Measurements from ENCODE around the gene FASTK. TPM values are rescaled to one million over a fixed set of nuclear protein-coding genes. Genes with fewer than 3 reads are reported as not detected.

The FASTK gene
- total RNA-seq, 6 experiments from 2014 or later, result 83.8 to 97.0 (median 92.4) TPM

GRCh38 chr7:151056666-151057505 lies 23.7 kb downstream of the FASTK start:
- H3K27me3 Mint-ChIP-seq (ENCODE audit: insufficient read depth), result no peaks in the 10 kb centered on the region; the same call in 1 of the 2 replicates
- H3K36me3 Mint-ChIP-seq (ENCODE audit: low read depth), result no peaks in the 10 kb centered on the region; the same call in 1 of the 2 replicates
- DNase-seq, result no peak
- H3K4me3 Mint-ChIP-seq, result peak overlapping the region; percentile 97
- no peaks in the 10 kb centered on the region for H3K9me3 Mint-ChIP-seq
- H3K27ac Mint-ChIP-seq, result peak overlapping the region; percentile 60
- no peak for TF ChIP-seq CTCF (IDR thresholded peaks at IDR 0.05)
- H3K4me1 Mint-ChIP-seq (ENCODE audit: low read depth), result peaks cover 42% of the 10 kb centered on the region

- no peaks in the 10 kb centered on the region; the same call in 1 of the 2 replicates for H3K36me3 Mint-ChIP-seq (ENCODE audit: low read depth)
- no peak for DNase-seq
- H3K9me3 Mint-ChIP-seq, result no peaks in the 10 kb centered on the region
- no peak for TF ChIP-seq CTCF (IDR thresholded peaks at IDR 0.05)
- no peak overlapping the region for H3K27ac Mint-ChIP-seq
- H3K27me3 Mint-ChIP-seq (ENCODE audit: insufficient read depth), result no peaks in the 10 kb centered on the region; the same call in 1 of the 2 replicates
- peaks cover 35% of the 10 kb centered on the region for H3K4me1 Mint-ChIP-seq (ENCODE audit: low read depth)
- peak overlapping the region; percentile 97 for H3K4me3 Mint-ChIP-seq
Measured at GRCh38 chr7:151056283-151056665, 24.3 kb downstream of the FASTK start.

- H3K4me1 Mint-ChIP-seq (ENCODE audit: low read depth), result peaks cover 23% of the 10 kb centered on the region
- H3K4me3 Mint-ChIP-seq, result no peak overlapping the region
- no peak for DNase-seq
- H3K36me3 Mint-ChIP-seq (ENCODE audit: low read depth), result no peaks in the 10 kb centered on the region; the same call in 1 of the 2 replicates
- no peak overlapping the region for H3K27ac Mint-ChIP-seq
- TF ChIP-seq CTCF (IDR thresholded peaks at IDR 0.05), result no peak
- H3K27me3 Mint-ChIP-seq (ENCODE audit: insufficient read depth), result no peaks in the 10 kb centered on the region
- H3K9me3 Mint-ChIP-seq, result no peaks in the 10 kb centered on the region
Measured at GRCh38 chr7:151053751-151054150, 26.9 kb downstream of the FASTK start.

- no peak for DNase-seq
- peaks cover 17% of the 10 kb centered on the region for H3K4me1 Mint-ChIP-seq (ENCODE audit: low read depth)
- no peaks in the 10 kb centered on the region for H3K9me3 Mint-ChIP-seq
- no peaks in the 10 kb centered on the region for H3K27me3 Mint-ChIP-seq (ENCODE audit: insufficient read depth)
- no peak overlapping the region for H3K27ac Mint-ChIP-seq
- H3K4me3 Mint-ChIP-seq, result no peak overlapping the region
- no peaks in the 10 kb centered on the region; the same call in 1 of the 2 replicates for H3K36me3 Mint-ChIP-seq (ENCODE audit: low read depth)
- TF ChIP-seq CTCF (IDR thresholded peaks at IDR 0.05), result no peak
Measured at GRCh38 chr7:151053096-151053495, 27.5 kb downstream of the FASTK start.

- H3K4me3 Mint-ChIP-seq, result no peak overlapping the region
- H3K4me1 Mint-ChIP-seq (ENCODE audit: low read depth), result peaks cover 15% of the 10 kb centered on the region
- no peak for TF ChIP-seq CTCF (IDR thresholded peaks at IDR 0.05)
- H3K36me3 Mint-ChIP-seq (ENCODE audit: low read depth), result no peaks in the 10 kb centered on the region; the same call in 1 of the 2 replicates
- DNase-seq, result peak; percentile 36
- H3K27me3 Mint-ChIP-seq (ENCODE audit: insufficient read depth), result peaks cover 2% of the 10 kb centered on the region; the same call in 1 of the 2 replicates
- no peak overlapping the region for H3K27ac Mint-ChIP-seq
- no peaks in the 10 kb centered on the region for H3K9me3 Mint-ChIP-seq
Measured at GRCh38 chr7:151051108-151051507, 29.5 kb downstream of the FASTK start.
